Measurements from ENCODE around the gene MIDN. TPM values are rescaled to one million over a fixed set of nuclear protein-coding genes. Genes with fewer than 3 reads are reported as not detected.

The MIDN gene
- total RNA-seq, 1 donor from 2014 or later: 204 TPM

GRCh38 chr19:1290703-1291651 lies 42.6 kb downstream of the MIDN start:
- no peak for TF ChIP-seq CTCF (IDR thresholded peaks at IDR 0.05; ENCODE audit: unreplicated experiment)
- no peak overlapping the region for H3K4me3 Mint-ChIP-seq (ENCODE audit: unreplicated experiment)
- no peaks in the 10 kb centered on the region for H3K4me1 Mint-ChIP-seq (ENCODE audit: unreplicated experiment)
- no peak for DNase-seq (ENCODE audit: low spot score)
- peaks cover 4% of the 10 kb centered on the region for H3K27me3 Mint-ChIP-seq (ENCODE audit: unreplicated experiment)
- no peaks in the 10 kb centered on the region for H3K36me3 Mint-ChIP-seq (ENCODE audit: low read depth, unreplicated experiment)
- H3K27ac Mint-ChIP-seq (ENCODE audit: unreplicated experiment): no peak overlapping the region
- no peaks in the 10 kb centered on the region for H3K9me3 Mint-ChIP-seq (ENCODE audit: unreplicated experiment)

DNA sequence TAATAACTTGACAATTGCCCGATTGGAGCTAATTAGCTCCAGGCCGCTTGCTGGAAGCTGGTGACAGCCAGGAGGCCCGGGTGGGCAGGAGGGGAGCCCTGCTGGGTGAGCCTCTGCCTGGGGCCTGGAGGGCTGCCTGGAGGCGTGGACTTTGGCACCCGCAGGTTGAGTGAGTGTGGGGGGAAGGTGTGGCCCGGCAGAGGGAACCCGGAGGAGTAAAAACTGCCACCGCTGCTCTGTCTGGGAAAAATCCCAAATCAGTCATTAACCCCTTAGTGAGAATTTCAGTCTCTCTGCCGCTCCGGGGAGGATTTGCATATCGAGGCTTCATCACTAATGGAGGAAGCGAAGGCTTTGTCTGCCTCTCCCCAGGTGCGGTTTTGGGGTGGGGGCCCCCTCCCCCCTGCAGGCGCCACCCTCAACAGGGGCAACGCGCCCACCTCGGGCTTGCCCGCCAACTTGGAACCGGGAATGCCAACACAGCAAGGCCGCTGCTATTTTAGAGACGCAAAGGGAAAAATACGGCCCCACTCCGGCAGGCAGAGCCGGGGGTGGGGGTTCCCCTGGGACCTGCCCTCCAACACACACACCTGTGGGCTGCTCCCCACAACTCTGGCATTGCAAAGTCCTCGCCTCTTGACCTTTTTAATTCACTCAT lies 43.5 kb downstream of the MIDN start:
- Mint-ChIP-seq H3K27me3 (ENCODE audit: unreplicated experiment) (peaks cover 4% of the 10 kb centered on the region), H3K4me3 (ENCODE audit: unreplicated experiment) (no peak overlapping the region)
- TF ChIP-seq CTCF (IDR thresholded peaks at IDR 0.05; ENCODE audit: unreplicated experiment): no peak

DNA sequence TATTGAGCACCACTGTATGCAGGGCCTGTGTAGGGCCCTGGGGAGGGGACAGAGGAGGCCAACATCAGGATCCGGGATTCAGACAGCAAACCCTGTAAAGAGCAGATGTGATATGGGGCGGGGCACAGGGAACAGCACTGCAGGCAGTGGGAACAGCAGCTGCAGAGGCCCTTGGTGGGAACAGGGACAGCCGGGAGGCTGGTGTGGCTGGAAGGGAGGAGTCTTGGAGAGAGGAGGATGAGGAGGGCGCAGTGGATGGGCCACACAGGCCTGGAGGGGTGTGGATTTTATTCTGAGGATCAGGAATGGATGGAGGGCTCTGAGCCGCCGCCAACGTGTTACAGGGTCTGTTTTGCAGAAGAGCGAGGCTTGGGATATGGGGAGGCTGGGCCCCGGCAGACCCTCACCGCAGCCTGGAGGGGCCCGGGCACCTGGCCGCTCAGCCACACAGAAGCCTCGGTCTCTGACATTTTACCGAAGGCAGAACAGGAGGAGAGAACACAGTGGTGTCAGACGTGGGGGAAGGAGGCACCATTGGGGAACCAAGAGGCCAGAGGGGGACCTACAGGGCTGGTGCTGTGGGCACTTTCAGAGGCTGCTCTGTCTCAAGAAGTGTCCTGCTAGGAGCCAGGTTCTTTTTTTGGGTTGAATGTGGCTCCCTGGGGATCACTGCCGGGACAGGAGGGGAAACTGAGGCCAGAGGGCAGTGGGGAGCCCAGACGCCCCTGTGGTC lies 44.2 kb downstream of the MIDN start:
- H3K4me3 Mint-ChIP-seq (ENCODE audit: unreplicated experiment): no peak overlapping the region
- TF ChIP-seq CTCF (IDR thresholded peaks at IDR 0.05; ENCODE audit: unreplicated experiment): no peak
- peaks cover 4% of the 10 kb centered on the region for H3K27me3 Mint-ChIP-seq (ENCODE audit: unreplicated experiment)
- H3K9me3 Mint-ChIP-seq (ENCODE audit: unreplicated experiment): no peaks in the 10 kb centered on the region
- no peak for DNase-seq (ENCODE audit: low spot score)
- peaks cover 3% of the 10 kb centered on the region for H3K36me3 Mint-ChIP-seq (ENCODE audit: low read depth, unreplicated experiment)
- H3K4me1 Mint-ChIP-seq (ENCODE audit: unreplicated experiment): no peaks in the 10 kb centered on the region
- H3K27ac Mint-ChIP-seq (ENCODE audit: unreplicated experiment): no peak overlapping the region

More for the DNA sequence above, 43.5 kb downstream of the MIDN start:
- Mint-ChIP-seq H3K4me1 (ENCODE audit: unreplicated experiment) (no peaks in the 10 kb centered on the region), H3K36me3 (ENCODE audit: low read depth, unreplicated experiment) (no peaks in the 10 kb centered on the region), H3K9me3 (ENCODE audit: unreplicated experiment) (no peaks in the 10 kb centered on the region), H3K27ac (ENCODE audit: unreplicated experiment) (no peak overlapping the region)
- DNase-seq (ENCODE audit: low spot score): no peak

- Mint-ChIP-seq H3K36me3 (ENCODE audit: low read depth, unreplicated experiment) (peaks cover 3% of the 10 kb centered on the region), H3K4me1 (ENCODE audit: unreplicated experiment) (no peaks in the 10 kb centered on the region), H3K27ac (ENCODE audit: unreplicated experiment) (no peak overlapping the region), H3K9me3 (ENCODE audit: unreplicated experiment) (no peaks in the 10 kb centered on the region), H3K27me3 (ENCODE audit: unreplicated experiment) (peaks cover 7% of the 10 kb centered on the region), H3K4me3 (ENCODE audit: unreplicated experiment) (no peak overlapping the region)
- DNase-seq (ENCODE audit: low spot score): no peak
- no peak for TF ChIP-seq CTCF (IDR thresholded peaks at IDR 0.05; ENCODE audit: unreplicated experiment)
Measured at GRCh38 chr19:1293782-1294604, 45.6 kb downstream of the MIDN start.
